ENCODE results near the gene NUDT5. TPM values are rescaled to one million over a fixed set of nuclear protein-coding genes. Genes with fewer than 3 reads are reported as not detected.

NUDT5 gene
- total RNA-seq, 1 experiment from 2014 or later = 176 TPM

DNA sequence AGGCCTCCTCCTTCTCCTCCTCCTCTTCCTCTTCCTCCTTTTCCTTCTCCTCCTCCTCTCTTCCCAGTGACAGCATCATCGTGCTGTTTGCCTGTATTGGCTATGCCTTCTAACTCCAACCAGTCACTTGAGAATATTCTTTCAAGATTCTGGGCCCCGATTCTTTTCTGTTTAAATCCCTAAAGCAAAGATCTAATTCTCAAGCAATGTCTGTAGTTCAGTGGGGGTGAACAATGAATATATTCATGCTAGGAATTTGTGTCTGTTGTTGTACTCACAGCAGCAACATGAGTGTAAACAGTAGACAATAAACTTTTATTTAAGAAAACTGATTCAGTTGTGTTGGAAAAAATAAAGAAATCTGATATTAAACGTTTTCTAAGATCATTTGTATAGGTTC, 30.7 kb downstream of the NUDT5 start:
- DNase-seq (ENCODE audit: low read depth) = no peak

DNA sequence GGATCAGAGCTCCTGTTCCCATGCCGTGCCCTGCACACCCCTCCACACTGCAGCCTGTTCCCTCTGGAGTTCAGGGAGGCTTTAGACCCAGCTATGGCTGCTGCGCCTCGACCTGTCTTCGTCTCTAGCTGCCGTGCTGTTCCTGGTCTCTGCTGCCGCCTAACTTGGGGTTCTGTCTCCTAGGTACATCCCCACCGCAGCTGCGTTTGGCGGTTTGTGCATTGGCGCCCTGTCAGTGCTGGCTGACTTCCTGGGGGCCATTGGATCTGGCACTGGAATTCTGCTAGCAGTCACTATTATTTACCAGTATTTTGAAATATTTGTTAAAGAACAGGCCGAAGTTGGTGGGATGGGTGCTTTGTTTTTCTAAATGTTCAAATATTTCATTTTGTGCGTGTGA, 31.6 kb downstream of the NUDT5 start:
- no peak for DNase-seq (ENCODE audit: low read depth)

DNA sequence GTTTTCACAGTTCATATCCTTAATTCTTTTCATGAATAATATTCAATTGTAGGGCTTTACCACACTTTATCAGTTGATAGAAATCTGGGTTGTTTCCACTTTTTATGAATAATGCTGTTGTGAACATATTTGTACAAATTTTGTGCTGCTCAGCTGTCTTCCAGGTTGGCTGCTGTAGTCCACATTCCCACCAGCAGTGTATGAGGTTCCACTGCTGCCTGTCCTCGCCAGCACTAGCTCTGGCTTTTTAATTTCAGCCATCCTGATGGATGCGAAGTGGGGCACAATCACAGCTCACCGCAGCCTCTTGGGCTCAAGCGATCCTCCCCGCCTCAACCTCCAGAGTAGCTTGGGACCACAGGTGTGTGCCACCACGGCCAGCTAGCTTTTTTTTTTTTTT, 32.8 kb downstream of the NUDT5 start:
- no peak for DNase-seq (ENCODE audit: low read depth)

DNA sequence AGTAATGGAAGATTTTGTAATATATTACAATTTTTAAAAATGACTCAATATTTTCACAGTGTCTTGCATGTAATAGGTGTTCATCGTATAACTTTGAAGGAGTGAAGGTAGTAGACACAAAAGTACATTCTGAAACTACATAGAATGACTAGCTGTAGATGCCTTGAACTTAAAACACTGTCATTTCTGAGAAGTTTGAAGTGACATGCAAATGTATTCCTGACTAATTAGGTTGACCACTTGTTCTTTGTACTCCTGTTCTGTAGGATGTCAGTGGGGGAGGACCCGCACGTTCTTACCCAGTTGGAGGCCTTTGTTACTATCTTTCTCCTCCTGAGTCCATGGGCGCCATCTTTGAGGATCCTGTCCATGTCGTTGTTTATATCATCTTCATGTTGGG, 35.0 kb downstream of the NUDT5 start:
- DNase-seq (ENCODE audit: low read depth) = no peak

DNA sequence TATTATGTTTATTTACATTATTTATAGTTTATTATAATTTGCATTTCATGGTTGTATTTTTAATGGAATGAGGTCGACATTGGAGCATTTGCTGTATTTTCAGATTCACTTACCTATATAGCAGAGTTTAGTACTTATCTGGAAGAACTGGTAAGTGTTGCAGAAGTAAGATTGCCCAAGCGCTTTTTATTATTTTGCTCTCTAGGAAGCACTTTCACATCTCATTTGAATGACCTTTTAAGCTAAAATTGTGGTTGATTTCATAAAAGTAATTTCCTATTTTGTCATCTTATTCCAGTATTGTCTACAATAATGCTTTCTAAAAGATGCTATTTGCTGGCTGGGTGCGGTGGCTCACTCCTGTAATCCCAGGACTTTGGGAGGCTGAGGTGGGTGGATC, 37.6 kb downstream of the NUDT5 start:
- no peak for DNase-seq (ENCODE audit: low read depth)

DNA sequence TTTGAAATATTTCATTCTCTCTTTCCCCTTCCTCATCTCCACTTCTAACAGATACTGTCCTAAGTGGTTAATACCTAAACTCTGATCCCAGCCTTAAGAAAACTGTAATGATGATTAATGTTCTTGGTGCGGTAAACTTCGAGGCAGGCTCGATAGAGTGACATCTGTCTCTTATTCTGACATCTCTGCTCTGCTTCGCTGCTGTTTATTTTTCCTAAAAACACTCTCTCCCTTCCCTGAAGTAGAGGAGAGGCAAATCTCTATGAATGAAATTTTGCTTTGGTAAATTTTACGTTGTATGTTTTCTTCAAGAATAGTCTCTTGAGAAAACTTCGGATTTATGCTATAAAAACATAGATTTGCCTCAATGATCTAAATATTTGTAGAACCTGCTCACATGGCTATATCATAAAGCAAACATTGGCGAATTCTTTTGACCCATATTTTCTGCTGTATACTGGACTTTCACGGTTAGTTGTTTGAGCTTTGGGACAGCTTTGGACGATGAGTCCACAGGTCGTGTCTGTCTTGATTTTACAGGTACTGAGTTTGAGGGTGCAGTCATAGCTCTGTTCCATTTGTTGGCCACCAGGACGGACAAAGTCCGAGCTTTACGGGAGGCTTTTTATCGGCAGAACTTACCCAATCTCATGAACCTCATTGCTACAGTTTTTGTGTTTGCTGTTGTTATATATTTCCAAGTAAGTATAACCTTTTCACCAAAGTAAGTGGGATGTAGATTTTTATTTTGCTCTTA, 39.1 kb downstream of the NUDT5 start:
- DNase-seq (ENCODE audit: low read depth) = no peak

DNA sequence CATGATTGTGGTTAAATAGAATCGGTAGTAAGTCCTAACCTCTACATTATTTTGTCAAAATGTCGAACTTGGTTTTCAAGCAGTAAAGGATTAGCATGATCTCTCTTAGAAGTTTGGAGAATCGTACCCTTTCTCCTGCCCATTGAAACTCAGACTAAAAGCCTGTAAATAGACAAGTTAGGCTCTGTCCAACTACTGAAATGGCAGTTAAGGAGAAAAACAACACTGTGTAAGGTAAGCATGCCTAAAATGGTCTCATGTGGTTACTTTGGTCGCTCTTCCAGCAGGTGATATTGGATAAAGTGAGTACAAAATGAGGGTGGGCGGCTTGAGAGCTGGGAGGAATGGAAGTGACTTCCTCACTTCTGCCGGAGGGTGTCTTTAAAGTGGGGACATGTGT, 41.2 kb downstream of the NUDT5 start:
- no peak for DNase-seq (ENCODE audit: low read depth)

DNA sequence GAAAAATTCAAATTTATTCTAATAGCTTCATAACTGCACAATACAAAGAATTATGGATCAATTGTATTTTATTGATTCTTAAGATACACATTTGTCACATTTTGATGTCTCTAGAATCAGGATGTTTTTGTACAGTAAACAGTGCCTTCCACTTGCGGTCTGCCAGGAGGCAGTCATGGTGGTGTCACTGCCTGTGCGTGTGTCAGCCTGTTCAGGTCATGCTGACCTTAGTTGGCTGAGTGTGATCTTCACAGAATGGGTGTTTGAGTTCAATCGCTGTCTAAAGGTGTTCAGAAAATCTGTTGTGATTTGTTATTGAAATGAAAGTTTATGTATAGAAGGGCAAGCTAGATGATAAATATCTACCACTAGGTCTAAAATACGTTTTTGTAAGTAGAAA, 45.5 kb downstream of the NUDT5 start:
- no peak for DNase-seq (ENCODE audit: low read depth)

DNA sequence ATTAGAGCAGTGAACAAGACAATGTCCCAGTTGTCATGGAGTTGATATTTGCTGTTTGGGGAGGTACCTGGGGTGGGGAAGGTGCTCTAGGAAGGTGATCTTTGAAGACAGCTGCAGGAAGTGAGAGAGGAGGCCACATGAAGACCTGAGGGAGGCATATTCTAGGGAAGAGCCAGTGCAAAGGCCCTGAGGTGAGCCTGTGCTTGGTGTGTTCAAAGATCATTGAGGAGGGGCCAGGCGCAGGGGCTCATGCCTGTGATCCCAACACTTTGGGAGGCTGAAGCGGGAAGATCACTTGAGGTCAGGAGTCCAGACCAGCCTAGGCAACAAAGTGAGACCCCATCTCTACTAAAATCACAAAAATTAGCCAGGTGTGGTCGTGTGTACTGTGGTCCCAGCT, 51.2 kb downstream of the NUDT5 start:
- no peak for DNase-seq (ENCODE audit: low read depth)

DNA sequence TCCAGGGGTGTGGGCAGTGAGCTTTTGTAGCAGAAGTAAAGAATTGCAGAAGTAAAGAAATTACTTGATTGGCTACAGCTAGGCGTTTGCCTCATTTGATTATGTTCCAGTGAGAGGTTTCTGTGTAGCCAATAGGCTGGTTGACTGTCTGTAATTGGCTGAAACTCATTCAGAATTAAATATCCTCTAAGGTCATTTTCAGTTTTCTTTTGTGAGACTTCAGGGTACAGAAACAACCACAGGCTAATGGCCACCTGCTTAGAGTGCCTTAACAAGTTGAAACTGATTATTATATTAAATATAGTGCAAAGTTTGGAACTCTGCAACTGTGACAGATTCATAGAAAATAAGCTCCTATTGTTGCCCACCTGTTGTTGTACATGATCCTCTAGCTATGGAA, 55.7 kb downstream of the NUDT5 start:
- DNase-seq (ENCODE audit: low read depth) = no peak

DNA sequence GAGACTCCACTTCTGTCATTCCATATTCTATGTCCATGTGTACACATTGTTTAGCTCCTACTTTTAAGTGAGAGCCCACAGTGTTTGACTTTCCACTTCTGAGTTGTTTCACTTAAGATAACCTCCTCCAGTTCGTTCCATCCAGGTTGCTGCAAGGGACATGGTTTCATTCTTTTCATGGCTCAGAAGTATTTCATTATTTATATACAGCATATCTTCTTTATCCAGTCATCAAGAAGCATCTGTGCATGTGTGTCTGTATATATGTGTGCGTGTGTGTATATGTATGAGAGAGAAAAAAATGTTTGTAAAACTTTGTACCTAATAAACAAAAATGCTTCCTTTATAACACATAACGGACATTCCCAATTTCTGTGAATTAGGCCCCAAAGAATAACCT, 60.1 kb downstream of the NUDT5 start:
- DNase-seq (ENCODE audit: low read depth) = no peak

DNA sequence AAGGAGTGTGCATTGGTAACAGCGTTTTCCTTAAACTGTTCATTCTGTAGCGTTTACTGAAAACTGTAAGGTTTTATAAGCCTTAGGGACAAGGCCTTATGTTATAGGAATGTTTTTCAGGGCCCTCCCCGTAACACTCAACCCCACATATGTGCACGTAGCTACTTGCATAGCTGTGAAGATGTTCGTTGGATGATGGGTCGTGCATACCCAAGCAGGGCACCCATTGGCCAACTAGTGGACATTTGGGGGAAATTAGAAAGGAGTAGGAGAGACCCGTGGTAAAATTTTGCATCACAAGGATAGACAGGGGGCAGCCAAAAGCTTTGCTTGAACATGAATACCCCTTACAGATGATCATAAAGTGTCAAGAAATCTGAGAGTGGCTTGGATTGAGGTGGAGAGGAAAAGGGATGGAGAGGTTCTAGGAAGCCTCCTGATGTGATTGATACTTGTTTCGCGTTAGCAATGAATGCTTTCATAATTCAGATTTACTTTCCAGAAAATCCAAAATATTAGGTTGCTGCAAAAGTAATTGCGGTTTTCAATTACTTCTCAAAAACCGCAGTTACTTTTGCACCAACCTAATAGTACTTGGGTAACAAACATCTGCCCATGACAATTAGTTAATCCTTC, 65.3 kb downstream of the NUDT5 start:
- peak; percentile 79 for DNase-seq (ENCODE audit: low read depth)

DNA sequence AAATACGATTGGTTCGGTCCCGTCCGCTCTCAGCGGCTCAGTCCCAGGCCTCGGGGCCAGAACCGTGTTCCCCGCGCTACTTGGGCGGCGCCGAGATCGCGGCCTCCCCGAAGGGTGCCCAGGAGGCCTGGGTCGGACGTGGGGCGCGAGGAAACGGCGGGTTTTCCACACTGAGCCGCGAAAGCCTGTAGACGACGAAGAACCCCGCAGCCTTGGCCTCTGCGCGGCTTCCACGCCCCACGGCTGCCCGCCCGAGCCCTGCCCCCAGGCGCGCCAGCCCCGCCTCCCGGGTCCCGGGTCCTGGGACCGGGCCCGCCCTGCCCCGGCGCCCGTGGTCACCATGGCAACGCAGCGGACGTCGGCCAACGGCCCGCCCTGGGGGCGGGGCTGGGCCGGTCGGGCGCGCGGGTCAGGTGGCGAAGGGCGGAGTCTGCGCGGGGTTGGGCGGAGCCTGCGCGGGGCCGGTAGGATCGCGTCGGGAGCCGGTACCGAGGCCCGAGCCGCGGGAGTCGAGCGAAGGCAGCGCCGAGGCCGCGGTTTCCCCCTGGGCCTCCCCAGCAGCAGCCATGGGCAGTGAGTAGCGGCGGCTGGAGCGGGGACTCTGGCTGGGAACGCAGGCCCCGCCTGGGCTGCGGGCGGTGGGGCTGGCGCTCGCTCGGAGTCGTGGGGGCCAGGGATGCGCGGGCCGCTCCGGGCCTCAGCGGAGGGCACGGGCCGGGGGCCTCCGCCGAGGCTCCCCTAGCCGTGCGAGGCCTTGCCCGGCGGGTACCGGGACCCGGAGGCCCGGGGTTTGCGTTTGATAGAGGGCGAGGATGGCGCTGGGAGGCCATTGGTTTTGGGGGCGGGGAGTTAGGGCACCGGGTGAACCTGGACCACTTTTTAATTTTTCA, 66.2 kb downstream of the NUDT5 start, which contains the start of gene SEC61A2:
Gene SEC61A2 (plus strand): TSS at position 456 of the 890 bp plus-strand sequence. CDS start 111 bp downstream, at position 567.
- peak; percentile 88 for DNase-seq (ENCODE audit: low read depth)

DNA sequence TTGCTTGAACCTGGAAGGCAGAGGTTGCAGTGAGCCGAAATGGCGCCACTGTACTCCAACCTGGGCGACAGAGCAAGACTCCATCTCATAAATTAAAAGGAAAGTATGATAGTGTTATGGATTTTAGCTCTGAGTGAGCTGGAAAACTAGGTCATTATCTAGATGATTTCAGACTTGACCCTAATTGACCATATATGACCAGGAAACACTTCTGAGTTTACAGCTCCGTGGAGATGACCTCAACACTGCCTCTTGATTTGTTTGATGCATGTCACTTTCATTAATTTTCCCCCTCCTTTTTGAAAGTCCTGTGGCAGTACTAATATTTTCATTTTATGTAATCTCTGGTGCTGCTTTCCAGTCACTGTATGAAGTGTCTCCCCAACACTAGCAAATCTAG, 74.0 kb downstream of the NUDT5 start:
- DNase-seq (ENCODE audit: low read depth) = no peak

Other genes with a start within 250 kb of the NUDT5 start
- gene UPF2, start 153.1 kb downstream of the NUDT5 start, total RNA-seq (2014; rRNA removed; shearing (Covaris generic)) = 13.3 and 14.4 TPM in 2 replicates
- gene DHTKD1, start 126.9 kb downstream of the NUDT5 start, total RNA-seq (2014; rRNA removed; shearing (Covaris generic)) = 25.1 and 40.3 TPM in 2 replicates
- 11.4 and 13.0 TPM in 2 replicates for gene SEC61A2, start 66.2 kb downstream of the NUDT5 start, total RNA-seq (2014; rRNA removed; shearing (Covaris generic))
- gene CDC123, start 297 bp upstream of the NUDT5 start, total RNA-seq (2014; rRNA removed; shearing (Covaris generic)) = 217 and 219 TPM in 2 replicates
- gene CAMK1D, start 153.7 kb upstream of the NUDT5 start, total RNA-seq (2014; rRNA removed; shearing (Covaris generic)) = not detected in 2 replicates

All from RPMI7951 (cell line).